Duodenal mucosa (tissue), 2 donors: ENCODE results near the gene HPN.
"Not testable (repeated sequence)": the region's sequence is repeated elsewhere in the genome, so short reads cannot be mapped to it uniquely, and the experiment has no call there.

Source experiments
- H3K27ac ChIP-seq: one replicate; pipeline ENCODE4 v1.7.0; 2013; ENCODE audit warnings: low read depth, low read length
- H3K27me3 ChIP-seq, 2 donors: one replicate each; pipeline ENCODE4 v1.7.0; 2013; ENCODE audit warnings: low read length in 2 of 2, control low read depth in 1 of 2; ENCODE audit not compliant: insufficient read depth in 2 of 2, control insufficient read depth in 1 of 2
- H3K36me3 ChIP-seq, 2 donors: one replicate each; pipeline ENCODE4 v1.7.0; 2013; ENCODE audit warnings: low read length in 2 of 2, control low read depth in 1 of 2; ENCODE audit not compliant: insufficient read depth in 2 of 2, control insufficient read depth in 1 of 2
- H3K4me1 ChIP-seq, 2 donors: one replicate each; pipeline ENCODE4 v1.7.0; 2013; ENCODE audit warnings: low read length in 2 of 2, control low read depth in 1 of 2; ENCODE audit not compliant: insufficient read depth in 2 of 2, control insufficient read depth in 1 of 2
- H3K4me3 ChIP-seq, 2 donors: one replicate each; pipeline ENCODE4 v1.7.0; 2013; ENCODE audit warnings: low read length in 2 of 2, low read depth in 1 of 2
- H3K9ac ChIP-seq, 2 donors: one replicate each; pipeline ENCODE4 v1.7.0; 2013; ENCODE audit warnings: low read length in 2 of 2, low read depth in 1 of 2
- H3K9me3 ChIP-seq, 2 donors: one replicate each; pipeline ENCODE4 v1.7.0; 2013; ENCODE audit warnings: low read length in 2 of 2, control low read depth in 1 of 2; ENCODE audit not compliant: control insufficient read depth in 1 of 2

Gene HPN

DNA sequence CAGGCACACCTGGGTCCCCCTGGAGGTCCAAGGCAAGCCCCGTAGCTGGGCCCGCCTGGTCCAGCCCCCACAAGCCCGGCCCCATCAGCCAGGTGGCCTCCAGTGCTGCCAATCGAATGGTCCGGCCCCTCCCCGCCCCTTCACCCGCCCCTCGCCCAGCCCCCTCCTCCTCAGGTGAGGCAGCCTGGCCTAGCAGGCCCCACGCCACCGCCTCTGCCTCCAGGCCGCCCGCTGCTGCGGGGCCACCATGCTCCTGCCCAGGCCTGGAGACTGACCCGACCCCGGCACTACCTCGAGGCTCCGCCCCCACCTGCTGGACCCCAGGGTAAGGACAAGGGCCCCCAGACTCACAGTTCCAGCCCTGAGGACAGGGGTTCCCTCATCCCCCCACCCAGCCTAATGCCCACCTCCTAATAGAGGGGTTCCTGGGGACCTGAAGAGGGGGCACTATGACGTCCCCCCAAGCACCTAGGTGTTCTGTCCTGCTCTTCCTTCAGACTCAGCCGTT lies at the start of gene HPN:
Gene HPN, plus strand, starts transcription at position 174 of the 508 bp plus-strand sequence. CDS start 786 bp downstream, outside the sequence.
- Histone ChIP-seq H3K27ac (peak within 1 kb of the TSS; percentile 25), H3K9ac (peak within 1 kb of the TSS in 1 of 2 donors; percentile 0), H3K4me3 (peak within 1 kb of the TSS; percentile 34 to 43), H3K27me3 (peaks cover 2 to 7% of the 10 kb centered on the region in 2 donors), H3K9me3 (no peaks in the 10 kb centered on the region), H3K4me1 (peaks cover 10 to 12% of the 10 kb centered on the region in 2 donors), H3K36me3 (no peaks in the 10 kb centered on the region)

DNA sequence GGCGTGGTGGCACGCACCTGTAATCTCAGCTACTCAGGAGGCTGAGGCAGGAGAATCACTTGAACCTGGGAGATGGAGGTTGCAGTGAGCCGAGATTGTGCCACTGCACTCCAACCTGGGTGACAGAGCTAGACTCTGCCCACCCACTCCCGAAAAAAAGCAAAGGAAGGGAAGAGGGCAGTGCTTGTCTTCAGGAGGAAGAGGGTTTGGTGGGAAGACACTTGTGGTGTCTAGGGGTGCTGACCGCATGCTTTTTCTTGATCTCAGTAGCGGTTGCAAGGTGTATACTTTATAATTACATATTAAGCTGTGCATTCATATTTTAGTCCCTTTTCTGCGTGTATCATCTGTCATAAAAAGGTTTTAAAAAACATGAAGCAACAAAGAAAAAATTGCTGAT lies 48.9 kb upstream of the HPN start:
- H3K36me3 ChIP-seq, H3K9me3 ChIP-seq, H3K9ac ChIP-seq, H3K27ac ChIP-seq, H3K4me3 ChIP-seq, H3K27me3 ChIP-seq: not testable (repeated sequence)
- peaks cover 14 to 34% of the 10 kb centered on the region in 2 donors for H3K4me1 ChIP-seq

DNA sequence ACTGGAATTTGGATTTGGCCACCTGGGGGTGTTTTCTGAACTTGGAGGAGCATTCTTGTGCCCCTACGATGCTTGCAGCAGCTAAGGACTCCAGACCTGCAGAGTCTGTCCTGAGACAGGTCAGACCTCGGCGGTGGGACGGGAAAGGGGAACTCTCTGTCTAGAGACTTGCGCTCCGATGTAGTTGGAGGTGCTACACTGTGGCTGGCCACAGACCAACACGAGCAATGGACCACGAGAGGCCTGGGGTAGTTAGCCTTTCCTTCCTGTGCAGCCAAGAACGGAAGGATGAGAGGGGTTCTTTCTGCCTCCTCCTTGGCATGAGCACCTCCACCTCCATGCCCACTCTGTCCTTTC lies 47.3 kb upstream of the HPN start:
- Histone ChIP-seq H3K4me1 (peaks cover 22 to 44% of the 10 kb centered on the region in 2 donors), H3K27ac (peak overlapping the region; percentile 64), H3K9ac (peak overlapping the region in 1 of 2 donors; percentile 18), H3K9me3 (no peaks in the 10 kb centered on the region), H3K27me3 (no peaks in the 10 kb centered on the region), H3K36me3 (no peaks in the 10 kb centered on the region), H3K4me3 (no peak overlapping the region)

DNA sequence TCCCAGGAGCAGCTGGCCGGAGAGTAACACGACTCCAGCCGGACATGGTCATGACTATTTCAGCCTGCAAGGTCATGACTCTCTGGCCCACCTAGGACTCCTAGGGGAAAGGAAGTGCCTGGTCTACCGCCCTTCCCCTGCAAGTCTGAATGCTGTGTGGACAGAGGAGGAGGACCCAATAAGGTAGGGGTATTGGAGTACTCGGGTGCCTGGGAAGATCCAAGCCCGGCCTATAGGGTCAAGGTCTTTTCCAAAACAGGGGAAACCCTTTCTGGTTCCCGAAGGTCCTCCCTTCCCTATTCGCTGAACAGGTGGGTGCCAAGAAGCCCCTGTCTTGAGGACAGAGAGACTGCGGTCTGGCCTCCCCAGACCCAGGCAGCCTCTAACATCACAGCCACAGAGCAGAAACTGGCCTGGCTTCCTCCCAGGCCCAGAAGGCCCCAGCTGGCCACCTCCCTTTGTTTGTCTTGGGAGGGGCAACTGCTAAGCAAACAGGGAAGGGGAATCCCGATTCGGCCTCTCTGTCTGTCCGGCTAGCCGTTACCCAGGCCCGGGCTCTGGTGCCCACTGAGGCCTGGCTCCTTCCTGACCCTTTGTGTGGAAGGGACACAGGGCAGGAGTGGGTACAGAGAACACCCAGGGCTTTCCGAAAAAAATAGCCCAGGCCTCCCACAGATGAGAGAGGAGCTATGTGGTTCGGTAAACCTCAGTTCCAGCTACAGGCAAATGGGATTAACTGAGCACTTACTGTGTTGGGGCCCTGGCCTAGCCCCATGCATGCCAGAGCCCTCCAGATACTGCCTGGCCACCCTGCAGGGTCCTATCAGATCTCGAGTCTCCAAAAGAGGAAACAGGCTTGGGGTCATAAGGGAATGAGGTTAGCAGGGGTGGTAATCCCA lies 46.6 kb upstream of the HPN start:
- Histone ChIP-seq H3K27me3 (no peaks in the 10 kb centered on the region), H3K27ac (peak overlapping the region; percentile 64), H3K9ac (peak overlapping the region; percentile 18 to 32), H3K36me3 (no peaks in the 10 kb centered on the region), H3K9me3 (no peaks in the 10 kb centered on the region), H3K4me1 (peaks cover 24 to 49% of the 10 kb centered on the region in 2 donors), H3K4me3 (no peak overlapping the region)

DNA sequence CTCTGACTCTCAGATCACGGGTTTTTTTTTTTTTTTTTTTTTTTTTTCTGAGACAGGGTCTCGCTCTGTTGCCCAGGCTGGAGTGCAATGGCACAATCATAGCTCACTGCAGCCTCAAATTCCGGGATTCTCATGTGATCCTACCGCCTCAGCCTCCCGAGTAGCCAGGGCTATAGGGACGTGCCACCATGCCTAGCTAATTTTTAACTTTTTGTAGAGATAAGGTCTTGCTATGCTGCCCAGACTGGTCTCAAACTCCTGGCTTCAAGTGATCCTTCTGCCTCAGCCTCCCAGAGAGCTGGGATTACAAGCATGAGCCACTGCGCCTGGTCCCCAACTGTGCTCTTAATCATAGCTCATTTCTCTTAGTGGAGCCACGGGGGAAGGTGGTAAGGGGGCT lies 46.0 kb upstream of the HPN start:
- Histone ChIP-seq H3K9me3 (no peaks in the 10 kb centered on the region), H3K27me3 (no peaks in the 10 kb centered on the region), H3K4me3 (no peak overlapping the region), H3K9ac (no peak overlapping the region), H3K36me3 (no peaks in the 10 kb centered on the region), H3K27ac (no peak overlapping the region), H3K4me1 (peaks cover 24 to 50% of the 10 kb centered on the region in 2 donors)

DNA sequence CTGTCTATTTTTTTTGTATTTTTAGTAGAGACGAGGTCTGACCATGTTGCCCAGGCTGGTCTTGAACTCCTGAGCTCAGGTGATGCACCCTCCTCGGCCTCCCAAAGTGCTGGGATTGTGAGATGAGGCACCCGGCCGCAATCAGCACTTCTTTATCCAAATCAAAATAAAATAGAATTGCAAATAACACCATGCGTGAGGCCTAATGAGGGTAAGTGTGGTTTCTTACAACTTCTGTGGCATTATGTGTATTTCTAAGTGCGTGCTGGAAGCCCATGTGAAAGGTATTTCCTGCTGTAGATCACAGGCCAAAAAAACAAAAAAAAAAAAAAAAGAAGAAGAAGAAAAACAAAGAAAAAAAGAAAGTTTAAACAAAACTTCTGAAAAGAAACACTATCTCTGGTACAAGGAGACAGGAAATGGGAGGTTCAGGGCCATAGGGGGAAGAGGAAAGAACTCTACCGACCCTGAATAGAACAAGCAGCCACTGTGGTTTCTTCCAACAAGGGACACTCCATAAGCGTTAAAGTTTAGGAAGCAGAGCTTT lies 44.4 kb upstream of the HPN start:
- Histone ChIP-seq H3K9me3 (no peaks in the 10 kb centered on the region), H3K4me3 (no peak overlapping the region), H3K27me3 (no peaks in the 10 kb centered on the region), H3K4me1 (peaks cover 30 to 66% of the 10 kb centered on the region in 2 donors), H3K9ac (no peak overlapping the region), H3K27ac (peak overlapping the region; percentile 10), H3K36me3 (no peaks in the 10 kb centered on the region)

DNA sequence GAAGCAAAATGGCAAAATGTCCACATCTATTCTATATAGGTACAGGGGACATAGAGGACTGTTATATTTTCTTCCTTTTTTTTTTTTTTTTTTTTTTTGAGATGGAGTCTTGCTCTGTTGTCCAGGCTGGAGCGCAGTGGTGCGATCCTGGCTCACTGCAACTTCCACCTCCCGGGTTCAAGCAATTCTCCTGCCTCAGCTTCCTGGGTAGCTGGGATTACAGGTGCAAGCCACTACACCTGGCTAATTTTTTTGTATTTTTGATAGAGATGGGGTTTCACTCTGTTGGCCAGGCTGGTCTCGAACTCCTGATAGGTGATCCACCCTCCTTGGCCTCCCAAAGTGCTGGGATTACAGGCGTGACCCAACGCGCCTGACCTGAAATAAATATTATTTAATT lies 43.3 kb upstream of the HPN start:
- H3K9me3 ChIP-seq, H3K27me3 ChIP-seq, H3K36me3 ChIP-seq, H3K27ac ChIP-seq, H3K4me3 ChIP-seq: not testable (repeated sequence)
- Histone ChIP-seq H3K9ac (peak overlapping the region in 1 of 2 donors; percentile 94), H3K4me1 (peaks cover 38 to 76% of the 10 kb centered on the region in 2 donors)

DNA sequence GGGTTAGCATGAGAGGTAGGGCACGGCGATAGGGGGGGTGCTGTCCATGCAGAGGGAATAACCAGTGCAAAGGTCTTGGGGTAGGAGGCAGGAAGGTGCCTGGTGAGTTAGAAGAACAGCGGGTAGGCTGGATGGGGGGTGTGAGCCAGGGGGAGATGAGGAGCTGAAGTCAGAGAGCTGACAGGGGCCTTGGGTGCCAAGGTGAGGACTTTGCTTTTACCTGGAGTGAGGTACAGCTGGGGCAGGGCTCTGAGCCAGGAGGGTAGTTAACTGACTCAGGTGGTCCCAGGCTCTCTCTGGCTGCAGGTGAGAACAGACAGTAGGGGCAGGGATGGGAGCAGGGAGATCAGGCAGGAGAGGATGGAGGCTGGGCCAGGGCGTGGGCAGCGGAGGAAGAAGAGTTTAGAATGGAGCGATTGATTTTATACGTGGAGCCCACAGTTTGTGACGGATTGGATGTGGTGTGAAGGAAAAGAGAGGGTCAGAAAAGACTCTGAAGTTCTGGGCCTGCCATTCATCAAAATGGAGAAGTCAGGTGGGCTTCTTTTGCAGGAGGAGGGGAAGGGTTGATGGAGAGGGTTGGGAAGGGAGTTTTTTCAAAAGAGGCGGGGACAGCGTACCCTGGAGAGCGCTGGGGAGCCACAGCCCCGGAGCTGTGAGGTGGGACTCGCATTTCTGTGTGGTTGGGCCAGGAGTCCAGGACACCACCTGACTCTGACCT lies 42.6 kb upstream of the HPN start:
- H3K9me3 ChIP-seq = no peaks in the 10 kb centered on the region

DNA sequence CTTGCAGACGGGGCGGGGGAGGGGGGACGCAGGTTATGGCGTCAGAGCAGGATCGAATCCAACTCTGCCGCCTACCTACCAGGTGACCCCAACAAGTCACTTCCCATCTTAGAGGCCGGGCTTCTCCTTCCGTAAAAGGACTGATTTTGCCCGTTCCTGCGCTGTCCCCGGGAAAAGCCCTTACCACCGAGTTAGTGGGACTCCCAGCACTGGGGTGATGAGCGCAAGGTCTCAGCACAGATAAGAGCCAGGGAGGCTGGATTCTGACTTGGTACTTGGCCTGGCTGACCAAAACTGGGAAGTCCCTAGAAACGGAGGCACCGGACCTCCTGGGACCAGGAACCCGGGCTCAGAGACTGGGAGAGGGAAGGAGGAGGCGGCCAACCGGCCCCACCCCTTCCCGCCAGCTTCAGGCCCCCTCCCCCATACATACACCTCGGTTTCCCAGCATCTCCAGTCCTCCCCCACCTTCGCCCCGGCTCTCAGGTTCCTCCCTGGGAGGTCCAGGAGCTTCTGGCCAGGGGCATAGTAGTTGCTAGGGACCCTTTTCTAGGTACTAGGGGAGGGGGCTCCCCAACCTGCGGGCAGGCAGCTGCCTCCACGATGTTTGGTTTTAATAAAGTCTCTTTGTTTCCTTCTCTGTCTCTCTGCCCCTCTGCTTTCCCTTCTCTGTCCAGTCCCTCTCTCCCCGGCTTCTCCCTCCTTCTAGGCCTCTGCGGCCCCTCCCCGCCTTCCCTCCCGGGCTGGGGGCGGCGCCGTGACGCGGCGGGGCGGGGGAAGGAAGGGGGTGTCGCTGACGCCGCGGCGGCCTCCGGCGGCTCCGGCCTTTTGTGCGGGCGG lies 41.8 kb upstream of the HPN start, which contains the start of gene GRAMD1A:
Gene GRAMD1A, plus strand, starts transcription at position 826 of the 840 bp plus-strand sequence. CDS start 156 bp downstream, outside the sequence.
- Histone ChIP-seq H3K9me3 (no peaks in the 10 kb centered on the region), H3K4me1 (peaks cover 45 to 84% of the 10 kb centered on the region in 2 donors), H3K36me3 (peaks cover 0 to under 1% of the 10 kb centered on the region in 2 donors), H3K27me3 (no peaks in the 10 kb centered on the region), H3K4me3 (peak within 1 kb of the TSS; percentile 78 to 83), H3K27ac (peak within 1 kb of the TSS; percentile 97), H3K9ac (peak within 1 kb of the TSS; percentile 91 to 94)

More for the DNA sequence above, 42.6 kb upstream of the HPN start:
- Histone ChIP-seq H3K27me3 (no peaks in the 10 kb centered on the region), H3K27ac (peak overlapping the region; percentile 97), H3K9ac (peak overlapping the region; percentile 91 to 94), H3K4me3 (peak overlapping the region; percentile 65 to 78), H3K4me1 (peaks cover 45 to 84% of the 10 kb centered on the region in 2 donors), H3K36me3 (no peaks in the 10 kb centered on the region)
